SK-N-MC (cell line): ENCODE measurements around the gene NTSR1.

Experiments used
- DNase-seq: peaks from one replicate; pipeline ENCODE4 v3.0.0-alpha.2; 2011; ENCODE audit warnings: low read depth, low spot score
- H3K27ac ChIP-seq: fragments of 200-600 bp; sonication (generic); 2 replicates; pipeline ENCODE4 v1.5.1; 2016; ENCODE audit warnings: mixed run types
- H3K36me3 ChIP-seq: fragments of 200-600 bp; sonication (generic); 2 replicates; pipeline ENCODE4 v1.6.1; 2017; ENCODE audit warnings: antibody characterized with exemption, low read length, mixed read lengths; ENCODE audit not compliant: insufficient read depth
- H3K4me3 ChIP-seq: fragments of 200-600 bp; sonication (generic); 2 replicates; pipeline ENCODE4 v1.5.1; 2016
- H3K9ac ChIP-seq: fragments of 200-600 bp; sonication (generic); 2 replicates; pipeline ENCODE4 v1.8.0; 2017; ENCODE audit warnings: mixed run types, mixed read lengths; ENCODE audit not compliant: insufficient read length
- H3K9me3 ChIP-seq: fragments of 200-600 bp; sonication (generic); 2 replicates; pipeline ENCODE4 v1.6.1; 2017; ENCODE audit warnings: low read depth, mild to moderate bottlenecking, antibody characterized with exemption, low read length, moderate library complexity, mixed read lengths
- EZH2 ChIP-seq: fragments of 200-600 bp; sonication (generic); IDR thresholded peaks from one replicate; pipeline ENCODE4 v1.6.1; 2017; ENCODE audit warnings: antibody characterized with exemption
- FOXP2 ChIP-seq: optimal IDR thresholded peaks from 2 replicates; pipeline ENCODE3; 2011; ENCODE audit warnings: mild to moderate bottlenecking, moderate library complexity; ENCODE audit not compliant: insufficient read depth; ENCODE audit errors: extremely low read length, control extremely low read depth
- POLR2AphosphoS5 ChIP-seq: IDR thresholded peaks from 2 replicates; pipeline ENCODE4 v1.6.1; 2012; ENCODE audit warnings: mild to moderate bottlenecking, low read depth, low read length, borderline replicate concordance

The NTSR1 gene

DNA sequence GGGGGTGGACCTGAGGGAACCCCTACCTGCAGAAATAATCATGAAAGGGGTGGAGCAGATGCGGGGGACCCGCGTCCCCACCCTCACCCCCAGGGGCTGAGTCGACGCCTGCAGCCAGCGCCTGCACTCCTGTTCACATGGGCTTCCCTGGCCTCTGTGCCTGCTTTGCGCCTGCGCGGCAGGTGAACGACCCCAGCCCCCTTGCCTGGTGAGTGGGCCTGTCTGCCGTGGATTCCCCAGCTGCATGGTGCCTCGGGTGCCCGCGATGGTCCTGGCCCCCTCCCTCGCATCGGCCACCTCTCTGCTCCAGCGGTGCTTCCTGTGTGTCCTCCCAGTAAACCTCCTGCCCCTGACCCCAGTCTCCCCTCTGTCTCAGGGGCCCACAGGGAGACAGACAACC is 18.8 kb upstream of the NTSR1 start:
- no peak for DNase-seq
- H3K36me3 ChIP-seq: no peaks in the 10 kb centered on the region
- no peaks in the 10 kb centered on the region for H3K9me3 ChIP-seq
- H3K4me3 ChIP-seq: no peak overlapping the region
- H3K9ac ChIP-seq: no peak overlapping the region
- no peak overlapping the region for H3K27ac ChIP-seq
- TF ChIP-seq EZH2 (no peak), POLR2AphosphoS5 (no peak), FOXP2 (no peak)

DNA sequence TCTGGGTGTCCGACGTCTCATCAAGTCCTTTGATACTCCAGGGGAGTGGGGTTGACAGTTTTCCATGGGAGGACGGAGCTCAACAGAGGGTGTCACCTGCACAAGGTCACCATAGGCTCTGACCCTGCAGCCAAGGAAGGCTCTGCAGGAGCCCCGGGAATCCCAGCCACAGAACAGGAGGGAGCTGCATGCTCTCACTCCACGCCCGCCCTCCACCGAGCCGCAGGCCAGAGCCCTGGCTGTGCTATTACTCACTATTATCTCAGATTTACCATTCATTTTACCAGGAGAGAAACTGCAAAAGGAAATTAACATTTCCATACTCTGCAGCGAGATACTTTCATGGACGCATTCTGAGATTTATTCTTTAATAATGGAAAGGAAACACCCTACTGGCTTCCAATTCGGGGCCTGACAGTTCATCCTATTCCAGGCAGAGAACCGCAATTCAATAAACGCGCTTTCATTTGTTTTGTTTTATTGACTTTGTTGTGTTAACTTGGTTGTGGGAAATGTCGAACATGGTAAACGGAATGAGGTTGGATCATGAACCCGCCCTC is 18.3 kb upstream of the NTSR1 start:
- no peak for DNase-seq
- no peak overlapping the region for H3K9ac ChIP-seq
- H3K9me3 ChIP-seq: no peaks in the 10 kb centered on the region
- H3K27ac ChIP-seq: no peak overlapping the region
- no peak overlapping the region for H3K4me3 ChIP-seq
- H3K36me3 ChIP-seq: no peaks in the 10 kb centered on the region
- TF ChIP-seq POLR2AphosphoS5: no peak
- TF ChIP-seq FOXP2: no peak
- no peak for TF ChIP-seq EZH2

DNA sequence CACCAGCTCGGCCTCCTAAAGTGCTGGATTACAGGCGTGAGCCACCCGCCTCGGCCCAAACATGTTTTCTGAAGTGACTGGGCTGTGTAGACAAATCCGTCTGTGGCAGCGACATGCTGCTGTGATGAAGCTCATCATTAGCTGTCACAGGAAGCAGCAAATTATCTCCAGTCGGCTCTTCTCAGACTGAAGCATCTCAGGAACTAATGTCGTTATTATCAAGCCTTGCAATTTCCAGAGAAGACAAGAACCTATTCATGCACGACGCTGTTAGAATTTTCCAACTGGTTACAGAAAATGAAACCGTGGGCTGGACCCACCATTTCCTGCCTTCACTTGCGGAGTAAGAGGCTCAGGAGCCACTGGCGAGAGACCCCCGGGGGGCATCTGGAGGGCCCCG is 17.1 kb upstream of the NTSR1 start:
- no peak overlapping the region for H3K9ac ChIP-seq
- no peaks in the 10 kb centered on the region for H3K36me3 ChIP-seq
- H3K27ac ChIP-seq: no peak overlapping the region
- no peak for DNase-seq
- H3K9me3 ChIP-seq: no peaks in the 10 kb centered on the region
- TF ChIP-seq POLR2AphosphoS5: no peak
- TF ChIP-seq EZH2: no peak
- TF ChIP-seq FOXP2: no peak
- no peak overlapping the region for H3K4me3 ChIP-seq

DNA sequence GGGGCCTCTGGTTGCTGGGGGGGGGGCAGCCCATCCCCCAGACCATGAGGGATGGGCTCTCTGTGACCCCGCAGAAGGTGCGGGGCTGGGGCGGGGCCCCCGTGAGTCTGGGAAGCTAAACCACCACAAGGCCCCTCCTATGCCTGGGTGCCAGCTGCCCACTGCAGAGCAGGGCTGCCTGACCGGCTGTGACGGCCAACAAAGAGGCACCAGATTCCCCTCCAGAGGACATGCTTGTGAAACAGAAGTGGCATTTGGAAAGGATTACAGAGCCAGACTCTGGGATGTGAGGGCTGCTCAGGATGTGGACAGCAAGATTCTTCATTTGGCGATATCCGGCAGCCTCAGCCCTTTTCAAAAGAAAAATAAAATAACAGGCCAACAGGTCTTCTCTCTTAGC is 16.5 kb upstream of the NTSR1 start:
- H3K4me3 ChIP-seq: no peak overlapping the region
- no peaks in the 10 kb centered on the region for H3K9me3 ChIP-seq
- H3K9ac ChIP-seq: no peak overlapping the region
- DNase-seq: no peak
- H3K36me3 ChIP-seq: no peaks in the 10 kb centered on the region
- no peak overlapping the region for H3K27ac ChIP-seq
- TF ChIP-seq FOXP2: no peak
- TF ChIP-seq POLR2AphosphoS5: no peak
- no peak for TF ChIP-seq EZH2

DNA sequence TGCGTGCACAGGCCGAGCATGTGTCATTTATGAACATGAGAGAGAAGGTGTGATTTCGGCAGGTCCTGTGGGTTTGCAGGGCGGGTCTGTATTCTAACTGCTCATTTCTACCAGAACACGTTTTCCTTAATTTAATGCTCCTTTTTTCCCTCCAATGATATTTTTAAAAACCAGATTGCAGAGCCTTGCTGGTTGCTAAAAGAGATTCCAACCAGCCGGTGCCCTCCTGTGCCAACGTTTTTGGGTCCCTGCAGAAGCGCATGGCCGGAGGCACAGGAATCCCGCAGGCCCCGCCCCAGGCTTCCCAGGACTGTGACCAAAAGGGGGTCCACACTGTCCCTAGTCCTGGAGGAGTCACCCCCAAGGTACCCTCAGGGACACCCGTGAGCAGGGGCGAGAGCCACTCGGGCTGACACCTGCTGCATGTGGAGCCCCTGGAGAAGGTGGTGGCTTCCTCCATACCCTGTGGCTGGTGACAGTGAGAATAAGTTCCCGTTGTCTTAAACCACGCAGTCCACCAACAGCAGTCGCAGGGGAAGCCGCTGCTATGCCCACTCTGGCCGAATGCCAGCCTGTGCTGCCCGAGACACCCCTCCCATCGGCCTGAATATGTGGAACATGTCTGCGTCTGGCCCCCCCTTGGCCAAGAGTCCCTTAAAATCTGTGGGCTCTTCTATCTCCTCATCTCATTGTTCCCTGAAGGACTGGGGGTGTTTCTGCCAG is 15.7 kb upstream of the NTSR1 start:
- Histone ChIP-seq H3K9me3 (no peaks in the 10 kb centered on the region), H3K4me3 (no peak overlapping the region), H3K36me3 (no peaks in the 10 kb centered on the region), H3K27ac (no peak overlapping the region), H3K9ac (no peak overlapping the region)
- TF ChIP-seq FOXP2 (no peak), POLR2AphosphoS5 (no peak), EZH2 (no peak)
- DNase-seq: no peak

DNA sequence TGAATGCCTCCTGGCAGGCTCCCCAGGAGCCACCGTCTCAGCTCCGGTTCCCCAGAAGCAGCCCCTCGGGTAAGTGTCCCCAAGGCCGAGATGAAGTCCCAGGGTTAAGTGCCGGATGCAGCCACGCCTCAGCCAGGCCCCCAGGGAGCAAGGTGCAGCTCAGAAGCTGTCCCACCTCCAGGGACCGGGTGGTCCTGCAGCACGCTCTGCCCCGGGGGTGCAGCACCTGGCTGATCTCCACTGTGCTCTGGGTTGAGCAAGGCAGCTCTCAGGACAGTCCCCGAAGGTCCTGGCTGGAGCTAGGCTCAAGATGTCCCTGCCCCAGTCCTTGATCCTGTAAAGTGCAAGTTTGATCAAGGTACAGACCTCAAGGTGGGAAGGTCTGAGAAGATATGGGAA is 15.1 kb upstream of the NTSR1 start:
- H3K9me3 ChIP-seq: no peaks in the 10 kb centered on the region

DNA sequence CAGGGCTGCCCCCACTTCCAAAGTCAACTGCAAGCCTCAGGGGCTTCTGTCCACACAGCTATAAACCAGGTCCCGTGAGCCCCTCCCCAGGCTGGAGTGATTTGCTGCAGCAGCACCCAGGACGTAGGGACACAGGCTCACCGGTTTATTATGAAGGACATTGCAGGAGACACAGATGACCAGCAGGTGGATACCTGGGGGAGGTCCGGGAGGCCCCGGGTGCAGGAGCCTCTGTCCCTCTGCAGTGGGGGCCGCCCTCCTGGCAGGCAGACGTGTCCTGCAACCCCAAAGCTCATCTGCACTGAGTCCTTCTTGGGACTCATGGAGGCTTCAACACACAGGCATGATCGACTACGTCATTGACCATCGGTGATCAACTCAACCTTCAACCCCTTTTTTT is 14.5 kb upstream of the NTSR1 start:
- DNase-seq: no peak
- H3K4me3 ChIP-seq: no peak overlapping the region
- TF ChIP-seq POLR2AphosphoS5 (no peak), EZH2 (no peak), FOXP2 (no peak)
- H3K9ac ChIP-seq: no peak overlapping the region
- H3K36me3 ChIP-seq: no peaks in the 10 kb centered on the region
- no peaks in the 10 kb centered on the region for H3K9me3 ChIP-seq
- no peak overlapping the region for H3K27ac ChIP-seq

More for the DNA sequence above, 15.1 kb upstream of the NTSR1 start:
- H3K36me3 ChIP-seq: no peaks in the 10 kb centered on the region
- no peak for TF ChIP-seq EZH2
- TF ChIP-seq POLR2AphosphoS5: no peak
- H3K9ac ChIP-seq: no peak overlapping the region
- H3K27ac ChIP-seq: no peak overlapping the region
- no peak overlapping the region for H3K4me3 ChIP-seq
- DNase-seq: no peak

DNA sequence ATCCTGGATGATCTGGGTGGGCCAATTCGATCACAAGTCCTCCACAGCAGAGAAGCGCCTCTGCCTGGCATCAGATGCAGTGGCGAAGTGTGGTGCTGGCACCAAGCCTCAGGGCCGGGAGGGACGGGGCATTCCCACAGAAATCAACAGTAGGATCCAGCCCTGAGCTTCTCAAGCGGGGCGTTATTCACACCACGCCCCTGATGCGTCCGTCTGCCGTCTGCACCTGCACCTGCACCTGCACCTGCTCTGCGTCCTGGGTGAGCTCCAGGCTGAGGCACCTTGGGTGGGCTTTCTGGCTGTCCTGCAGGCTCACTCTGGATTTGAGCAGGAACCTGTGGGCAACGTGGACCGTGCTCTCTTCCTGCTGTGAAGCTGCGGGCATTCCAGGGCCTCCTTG is 13.8 kb upstream of the NTSR1 start:
- no peak overlapping the region for H3K4me3 ChIP-seq
- H3K9ac ChIP-seq: no peak overlapping the region
- no peak for DNase-seq
- no peak for TF ChIP-seq POLR2AphosphoS5
- no peak for TF ChIP-seq EZH2
- no peak for TF ChIP-seq FOXP2
- no peak overlapping the region for H3K27ac ChIP-seq
- H3K36me3 ChIP-seq: no peaks in the 10 kb centered on the region
- no peaks in the 10 kb centered on the region for H3K9me3 ChIP-seq
